ENCODE measurements around the gene TTPAL.

The TTPAL gene

DNA sequence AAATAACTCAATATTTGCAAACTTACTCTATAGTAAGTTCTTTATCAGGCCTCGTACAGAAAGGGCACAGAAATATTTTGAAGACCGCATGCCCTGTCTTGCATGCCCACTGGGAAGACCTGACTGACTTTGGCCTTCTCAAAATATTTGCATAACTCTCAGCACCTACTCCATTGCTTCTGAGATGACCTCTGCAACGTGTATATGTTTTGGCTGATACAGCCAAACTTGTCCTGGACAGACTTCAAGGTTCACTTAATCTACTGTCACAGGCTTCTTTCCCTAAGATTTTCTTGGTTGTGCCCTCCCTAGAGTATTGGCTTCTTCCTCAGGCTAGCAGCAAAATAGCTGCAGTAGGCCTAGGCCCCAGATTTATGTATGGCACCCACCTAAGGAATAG, 67.7 kb downstream of the TTPAL start:
- no peak for DNase-seq
